NCI-H526 (cell line): ENCODE measurements around the gene GOLGA6L10.
"Not testable (repeated sequence)": the region's sequence is repeated elsewhere in the genome, so short reads cannot be mapped to it uniquely, and the experiment has no call there.

ENCODE experiments used
- DNase-seq, 2 experiments: peaks; one replicate each; lab custom pipeline; 2025; lab: John Stamatoyannopoulos, UW

The GOLGA6L10 gene

GRCh38 chr15:82349375-82349774, at the start of gene GOLGA6L10:
TSS of gene GOLGA6L10 (minus strand) at chr15:82349475. CDS start at chr15:82349375, 100 bp downstream.
- not testable (repeated sequence) for DNase-seq

- no peak for DNase-seq
These were observed 49.5 kb upstream of the GOLGA6L10 start for GRCh38 chr15:82398785-82399184.

GRCh38 chr15:82397817-82398216, 48.5 kb upstream of the GOLGA6L10 start:
- DNase-seq = no peak

- DNase-seq = not testable (repeated sequence)
These were observed 46.5 kb upstream of the GOLGA6L10 start for GRCh38 chr15:82395788-82396187.

GRCh38 chr15:82393671-82394070, 44.4 kb upstream of the GOLGA6L10 start:
- DNase-seq = no peak

- DNase-seq = not testable (repeated sequence)
These were observed 42.8 kb upstream of the GOLGA6L10 start for GRCh38 chr15:82392077-82392476.

GRCh38 chr15:82390152-82390551, 40.9 kb upstream of the GOLGA6L10 start:
- DNase-seq = not testable (repeated sequence)

GRCh38 chr15:82387209-82387608, 37.9 kb upstream of the GOLGA6L10 start:
- not testable (repeated sequence) for DNase-seq

GRCh38 chr15:82381330-82381955, 32.2 kb upstream of the GOLGA6L10 start:
- not testable (repeated sequence) for DNase-seq

GRCh38 chr15:82379552-82379951, 30.3 kb upstream of the GOLGA6L10 start:
- not testable (repeated sequence) for DNase-seq

- not testable (repeated sequence) for DNase-seq
These were observed 24.4 kb upstream of the GOLGA6L10 start for GRCh38 chr15:82373661-82374060.

GRCh38 chr15:82371656-82372055, 22.4 kb upstream of the GOLGA6L10 start:
- no peak for DNase-seq

GRCh38 chr15:82367790-82368189, 18.5 kb upstream of the GOLGA6L10 start:
- DNase-seq = not testable (repeated sequence)

- not testable (repeated sequence) for DNase-seq
These were observed 16.5 kb upstream of the GOLGA6L10 start for GRCh38 chr15:82365692-82366323.

- DNase-seq = not testable (repeated sequence)
These were observed 15.3 kb upstream of the GOLGA6L10 start for GRCh38 chr15:82364548-82364947.

GRCh38 chr15:82362790-82363189, 13.5 kb upstream of the GOLGA6L10 start:
- DNase-seq = not testable (repeated sequence)

GRCh38 chr15:82360618-82361017, 11.3 kb upstream of the GOLGA6L10 start:
- not testable (repeated sequence) for DNase-seq

GRCh38 chr15:82355055-82355454, 5.8 kb upstream of the GOLGA6L10 start:
- not testable (repeated sequence) for DNase-seq

GRCh38 chr15:82354546-82354945, 5.3 kb upstream of the GOLGA6L10 start:
- not testable (repeated sequence) for DNase-seq

- not testable (repeated sequence) for DNase-seq
These were observed 1.6 kb downstream of the GOLGA6L10 start for GRCh38 chr15:82347645-82348044.

- not testable (repeated sequence) for DNase-seq
These were observed 4.1 kb downstream of the GOLGA6L10 start for GRCh38 chr15:82345176-82345575.

GRCh38 chr15:82344421-82344820, 4.9 kb downstream of the GOLGA6L10 start:
- DNase-seq = not testable (repeated sequence)

- DNase-seq = not testable (repeated sequence)
These were observed 5.4 kb downstream of the GOLGA6L10 start for GRCh38 chr15:82343851-82344250.
